Measurements from ENCODE around the gene ZNF579.

GRCh38 chr19:55622242-55622969 is 41.8 kb upstream of the ZNF579 start:
- TF ChIP-seq POLR2A (IDR thresholded peaks at IDR 0.05; ENCODE audit: low read depth, low read length) (no peak), POLR2AphosphoS5 (IDR thresholded peaks at IDR 0.05; ENCODE audit: low read depth, low read length) (no peak), TAF1 (IDR thresholded peaks at IDR 0.05; ENCODE audit: low read depth, low read length) (no peak), SPI1 (IDR thresholded peaks at IDR 0.05; ENCODE audit: low read depth, low read length) (no peak), POU2F2 (IDR thresholded peaks at IDR 0.05; ENCODE audit: low read depth, low read length) (no peak), PAX5 (IDR thresholded peaks at IDR 0.05; ENCODE audit: insufficient read depth, low read length, severe bottlenecking) (no peak)
